DMS79 (cell line): ENCODE measurements around the gene RCN2.
"Not testable (repeated sequence)": the region's sequence is repeated elsewhere in the genome, so short reads cannot be mapped to it uniquely, and the experiment has no call there.

Experiments
- DNase-seq: peaks from one replicate; lab custom pipeline; 2025; lab: John Stamatoyannopoulos, UW

RCN2 gene

GRCh38 chr15:76932135-76932966 is 802 bp downstream of the RCN2 start:
- DNase-seq: no peak

GRCh38 chr15:76935620-76936019 is 4.1 kb downstream of the RCN2 start:
- peak; percentile 13 for DNase-seq

- no peak for DNase-seq
These were observed 5.1 kb downstream of the RCN2 start for GRCh38 chr15:76936671-76937070.

GRCh38 chr15:76938752-76939151 is 7.2 kb downstream of the RCN2 start:
- no peak for DNase-seq

- DNase-seq: no peak
These were observed 8.2 kb downstream of the RCN2 start for GRCh38 chr15:76939715-76940114.

GRCh38 chr15:76941636-76942035 is 10.1 kb downstream of the RCN2 start:
- no peak for DNase-seq

- no peak for DNase-seq
These were observed 10.8 kb downstream of the RCN2 start for GRCh38 chr15:76942331-76942730.

- DNase-seq: no peak
These were observed 14.0 kb downstream of the RCN2 start for GRCh38 chr15:76945494-76946093.

GRCh38 chr15:76947454-76947853 is 15.9 kb downstream of the RCN2 start:
- DNase-seq: no peak

- no peak for DNase-seq
These were observed 19.7 kb downstream of the RCN2 start for GRCh38 chr15:76951220-76951619.

- DNase-seq: no peak
These were observed 22.4 kb downstream of the RCN2 start for GRCh38 chr15:76953913-76954312.

GRCh38 chr15:76954744-76955143 is 23.2 kb downstream of the RCN2 start:
- no peak for DNase-seq

- DNase-seq: no peak
These were observed 29.9 kb downstream of the RCN2 start for GRCh38 chr15:76961268-76962011.

- no peak for DNase-seq
These were observed 30.9 kb downstream of the RCN2 start for GRCh38 chr15:76962337-76963013.

GRCh38 chr15:76963596-76963995 is 32.0 kb downstream of the RCN2 start:
- no peak for DNase-seq

GRCh38 chr15:76964157-76964556 is 32.6 kb downstream of the RCN2 start:
- DNase-seq: no peak

- not testable (repeated sequence) for DNase-seq
These were observed 34.5 kb downstream of the RCN2 start for GRCh38 chr15:76966051-76966450.

- no peak for DNase-seq
These were observed 35.5 kb downstream of the RCN2 start for GRCh38 chr15:76967067-76967466.

GRCh38 chr15:76968306-76968705 is 36.8 kb downstream of the RCN2 start:
- no peak for DNase-seq

GRCh38 chr15:76972389-76973361 is 41.1 kb downstream of the RCN2 start:
- no peak for DNase-seq

GRCh38 chr15:76973362-76973743 is 41.8 kb downstream of the RCN2 start:
- no peak for DNase-seq
